ENCODE results near the gene APRT. TPM values are rescaled to one million over a fixed set of nuclear protein-coding genes. Genes with fewer than 3 reads are reported as not detected.

APRT gene
- polyA plus RNA-seq, 4 donors = 121 to 255 (median 222) TPM

DNA sequence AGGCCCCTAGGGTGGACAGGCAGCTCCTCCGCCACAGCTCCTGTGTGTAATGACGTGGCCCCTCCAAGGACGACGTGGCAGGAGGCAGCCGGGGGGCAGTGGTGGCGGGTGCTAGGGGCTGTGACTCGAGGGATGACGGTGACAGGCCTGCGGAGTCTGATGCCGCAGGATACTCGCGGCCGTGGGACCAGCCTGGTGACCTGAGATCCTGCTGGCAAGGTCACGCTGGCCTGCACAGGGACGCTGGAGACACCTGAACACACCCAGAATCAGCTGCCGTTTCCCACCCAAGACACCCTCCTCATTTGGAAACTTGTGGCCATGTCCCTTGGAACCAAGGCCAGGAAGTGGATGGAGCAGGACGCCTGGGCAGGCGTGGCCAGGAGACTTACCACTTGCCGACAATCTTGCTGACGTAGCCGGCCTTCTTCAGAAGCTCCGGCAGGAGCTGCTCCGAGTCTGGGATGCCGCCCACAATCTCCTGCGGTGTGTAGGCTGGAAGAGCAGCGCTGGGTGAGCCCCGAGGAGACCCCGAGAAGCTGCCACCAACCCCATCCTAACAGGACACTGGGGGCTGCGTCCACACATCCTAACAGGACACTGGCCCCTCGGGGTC, 29.0 kb upstream of the APRT start:
- Histone ChIP-seq H3K27ac (ENCODE audit: low read depth in 1 of 3, low read length in 2 of 3) (no peak overlapping the region), H3K27me3 (ENCODE audit: control insufficient read depth in 3 of 3, insufficient read depth in 3 of 3, low read length in 3 of 3) (no peaks in the 10 kb centered on the region), H3K9me3 (ENCODE audit: control insufficient read depth in 2 of 2, insufficient read depth in 1 of 2, low read depth in 1 of 2, low read length in 1 of 2) (no peaks in the 10 kb centered on the region), H3K36me3 (ENCODE audit: control insufficient read depth in 3 of 3, insufficient read depth in 2 of 3, low read depth in 1 of 3, low read length in 3 of 3) (peaks cover 3 to 65% (median 5%) of the 10 kb centered on the region in 3 donors), H3K4me1 (ENCODE audit: control insufficient read depth in 3 of 3, insufficient read depth in 2 of 3, low read depth in 1 of 3, low read length in 2 of 3) (no peaks in the 10 kb centered on the region), H3K4me3 (ENCODE audit: low read depth in 1 of 3, low read length in 3 of 3) (no peak overlapping the region)
- DNase-seq (no peak), FAIRE-seq (no peak)
- WGBS, 3 donors = 90 to 96% (median 95%) methylated on average over 28 to 30 of the region's 30 CpGs

DNA sequence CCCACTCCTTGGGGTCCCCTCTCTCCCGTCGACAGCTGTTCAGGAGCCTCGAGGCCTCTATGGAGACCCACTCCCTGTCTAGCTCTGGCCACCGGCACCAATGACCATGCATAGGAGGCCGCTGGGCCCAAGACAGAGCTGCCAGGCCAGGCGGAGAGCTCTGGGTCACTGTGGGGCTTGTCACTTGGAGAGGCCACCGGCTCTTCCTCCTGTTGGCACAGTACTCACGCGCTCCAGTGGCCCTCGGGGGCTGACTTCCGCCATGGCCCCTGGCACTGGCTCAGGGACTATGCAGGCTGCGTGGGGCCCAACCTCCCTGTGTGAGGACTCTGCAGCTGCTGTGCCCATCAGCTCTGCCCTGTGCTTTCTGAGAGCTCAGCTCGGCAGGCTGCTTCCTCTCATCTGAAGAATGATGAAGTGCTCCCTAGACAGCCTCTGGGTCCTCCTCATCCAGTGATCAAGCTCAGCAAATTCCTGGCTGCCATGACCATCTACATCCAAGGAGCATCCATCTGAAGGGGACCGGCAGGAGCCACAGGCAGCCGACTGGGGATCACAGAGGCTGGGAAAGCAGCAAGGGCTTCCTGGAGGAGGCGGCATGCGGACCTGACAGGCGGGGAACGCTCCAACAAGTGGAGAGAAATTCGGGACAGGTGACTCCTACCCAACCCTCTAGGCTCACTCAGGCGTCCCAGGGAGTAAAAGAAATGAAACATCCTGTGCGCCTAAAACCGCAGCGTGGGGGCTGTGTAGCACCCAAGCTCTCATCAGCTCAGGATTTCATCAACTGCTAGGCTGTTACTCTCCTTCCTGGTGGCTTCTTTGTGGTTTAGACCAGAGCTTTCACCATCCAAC, 28.2 kb upstream of the APRT start:
- no peak for FAIRE-seq
- H3K36me3 ChIP-seq (ENCODE audit: control insufficient read depth in 3 of 3, insufficient read depth in 2 of 3, low read depth in 1 of 3, low read length in 3 of 3) = peaks cover 3 to 70% (median 5%) of the 10 kb centered on the region in 3 donors
- no peaks in the 10 kb centered on the region for H3K27me3 ChIP-seq (ENCODE audit: control insufficient read depth in 3 of 3, insufficient read depth in 3 of 3, low read length in 3 of 3)
- H3K4me1 ChIP-seq (ENCODE audit: control insufficient read depth in 3 of 3, insufficient read depth in 2 of 3, low read depth in 1 of 3, low read length in 2 of 3) = no peaks in the 10 kb centered on the region
- H3K27ac ChIP-seq (ENCODE audit: low read depth in 1 of 3, low read length in 2 of 3) = no peak overlapping the region
- no peak overlapping the region for H3K4me3 ChIP-seq (ENCODE audit: low read depth in 1 of 3, low read length in 3 of 3)
- 92 to 97% (median 94%) methylated on average over 21 to 24 of the region's 24 CpGs for WGBS, 3 donors
- DNase-seq = no peak
- no peaks in the 10 kb centered on the region for H3K9me3 ChIP-seq (ENCODE audit: control insufficient read depth in 2 of 2, insufficient read depth in 1 of 2, low read depth in 1 of 2, low read length in 1 of 2)

DNA sequence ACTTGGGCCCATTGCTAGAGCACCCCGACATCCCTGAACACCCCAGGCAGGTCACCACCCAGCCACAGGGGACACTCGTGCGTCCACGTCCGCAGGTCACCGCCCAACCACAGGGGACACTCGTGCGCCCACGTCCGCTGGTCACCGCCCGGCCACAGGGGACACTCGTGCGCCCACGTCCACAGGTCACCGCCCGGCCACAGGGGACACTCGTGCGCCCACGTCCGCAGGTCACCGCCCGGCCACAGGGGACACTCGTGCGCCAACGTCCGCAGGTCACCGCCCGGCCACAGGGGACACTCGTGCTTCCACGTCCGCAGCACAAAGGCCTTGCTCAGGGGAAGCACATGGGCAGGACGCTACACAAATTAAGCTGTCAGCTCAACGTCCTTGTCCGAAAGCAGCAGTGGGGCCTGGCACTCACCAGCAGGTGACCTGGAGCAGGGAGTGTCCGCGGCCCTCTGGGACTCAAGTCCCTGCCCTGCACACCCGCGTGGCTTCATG, 27.4 kb upstream of the APRT start:
- Histone ChIP-seq H3K27ac (ENCODE audit: low read depth in 1 of 3, low read length in 2 of 3) (no peak overlapping the region), H3K36me3 (ENCODE audit: control insufficient read depth in 3 of 3, insufficient read depth in 2 of 3, low read depth in 1 of 3, low read length in 3 of 3) (peaks cover 3 to 77% (median 5%) of the 10 kb centered on the region in 3 donors), H3K4me1 (ENCODE audit: control insufficient read depth in 3 of 3, insufficient read depth in 2 of 3, low read depth in 1 of 3, low read length in 2 of 3) (no peaks in the 10 kb centered on the region), H3K27me3 (ENCODE audit: control insufficient read depth in 3 of 3, insufficient read depth in 3 of 3, low read length in 3 of 3) (no peaks in the 10 kb centered on the region), H3K9me3 (ENCODE audit: control insufficient read depth in 2 of 2, insufficient read depth in 1 of 2, low read depth in 1 of 2, low read length in 1 of 2) (no peaks in the 10 kb centered on the region), H3K4me3 (ENCODE audit: low read depth in 1 of 3, low read length in 3 of 3) (no peak overlapping the region)
- FAIRE-seq (no peak), DNase-seq (no peak)
- WGBS, 3 donors = 90 to 94% (median 91%) methylated on average over 39 of the region's 39 CpGs

DNA sequence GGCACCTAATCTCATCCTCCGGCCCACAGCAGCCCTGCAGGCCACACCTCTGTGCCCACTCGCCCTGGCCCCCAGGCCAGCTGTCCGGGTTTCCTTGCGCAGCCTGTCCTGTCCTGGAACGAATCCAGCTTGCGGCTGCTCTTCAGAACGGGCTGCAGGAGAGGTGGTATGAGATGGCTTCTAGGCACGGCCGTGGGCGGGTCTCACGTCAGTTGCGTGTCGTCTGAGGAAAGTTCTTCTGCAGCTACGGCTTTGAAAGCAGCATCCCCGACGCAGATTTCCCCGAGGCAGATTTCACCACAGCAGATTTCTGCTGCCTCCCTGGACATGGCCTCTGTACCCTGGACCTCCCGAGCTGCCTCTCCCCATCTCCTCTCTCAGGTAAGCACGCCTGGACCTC, 26.8 kb upstream of the APRT start:
- no peaks in the 10 kb centered on the region for H3K4me1 ChIP-seq (ENCODE audit: control insufficient read depth in 3 of 3, insufficient read depth in 2 of 3, low read depth in 1 of 3, low read length in 2 of 3)
- DNase-seq (no peak), FAIRE-seq (no peak)
- peaks cover 3 to 79% (median 5%) of the 10 kb centered on the region in 3 donors for H3K36me3 ChIP-seq (ENCODE audit: control insufficient read depth in 3 of 3, insufficient read depth in 2 of 3, low read depth in 1 of 3, low read length in 3 of 3)
- no peak overlapping the region for H3K4me3 ChIP-seq (ENCODE audit: low read depth in 1 of 3, low read length in 3 of 3)
- H3K9me3 ChIP-seq (ENCODE audit: control insufficient read depth in 2 of 2, insufficient read depth in 1 of 2, low read depth in 1 of 2, low read length in 1 of 2) = no peaks in the 10 kb centered on the region
- no peaks in the 10 kb centered on the region for H3K27me3 ChIP-seq (ENCODE audit: control insufficient read depth in 3 of 3, insufficient read depth in 3 of 3, low read length in 3 of 3)
- no peak overlapping the region for H3K27ac ChIP-seq (ENCODE audit: low read depth in 1 of 3, low read length in 2 of 3)
- 90 to 91% (median 91%) methylated on average over 19 of the region's 19 CpGs for WGBS, 3 donors

DNA sequence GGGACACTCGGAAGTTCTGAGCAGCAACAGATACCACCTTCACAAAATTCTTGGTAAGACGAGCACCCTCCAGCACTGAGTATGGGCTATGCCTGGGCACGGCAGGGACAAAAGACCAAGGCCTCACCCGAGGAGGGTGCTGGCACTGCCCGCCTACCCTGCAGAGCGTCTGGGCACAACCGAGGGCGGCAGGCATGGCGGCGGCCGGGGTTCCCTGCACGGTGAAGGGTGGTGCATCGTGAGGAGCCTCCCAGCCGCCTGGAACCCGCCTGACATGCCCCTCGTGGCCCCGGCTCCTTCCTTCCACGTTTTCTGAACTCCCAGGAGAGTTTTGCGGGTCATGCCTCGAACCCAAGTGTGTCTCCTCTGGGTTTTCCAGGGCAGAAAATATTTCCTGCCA, 26.1 kb upstream of the APRT start:
- Histone ChIP-seq H3K36me3 (ENCODE audit: control insufficient read depth in 3 of 3, insufficient read depth in 2 of 3, low read depth in 1 of 3, low read length in 3 of 3) (peaks cover 3 to 74% (median 5%) of the 10 kb centered on the region in 3 donors), H3K9me3 (ENCODE audit: control insufficient read depth in 2 of 2, insufficient read depth in 1 of 2, low read depth in 1 of 2, low read length in 1 of 2) (no peaks in the 10 kb centered on the region), H3K4me3 (ENCODE audit: low read depth in 1 of 3, low read length in 3 of 3) (no peak overlapping the region), H3K27ac (ENCODE audit: low read depth in 1 of 3, low read length in 2 of 3) (no peak overlapping the region), H3K4me1 (ENCODE audit: control insufficient read depth in 3 of 3, insufficient read depth in 2 of 3, low read depth in 1 of 3, low read length in 2 of 3) (no peaks in the 10 kb centered on the region), H3K27me3 (ENCODE audit: control insufficient read depth in 3 of 3, insufficient read depth in 3 of 3, low read length in 3 of 3) (no peaks in the 10 kb centered on the region)
- FAIRE-seq = no peak
- DNase-seq = no peak
- WGBS, 3 donors = 86 to 93% (median 91%) methylated on average over 20 of the region's 20 CpGs

DNA sequence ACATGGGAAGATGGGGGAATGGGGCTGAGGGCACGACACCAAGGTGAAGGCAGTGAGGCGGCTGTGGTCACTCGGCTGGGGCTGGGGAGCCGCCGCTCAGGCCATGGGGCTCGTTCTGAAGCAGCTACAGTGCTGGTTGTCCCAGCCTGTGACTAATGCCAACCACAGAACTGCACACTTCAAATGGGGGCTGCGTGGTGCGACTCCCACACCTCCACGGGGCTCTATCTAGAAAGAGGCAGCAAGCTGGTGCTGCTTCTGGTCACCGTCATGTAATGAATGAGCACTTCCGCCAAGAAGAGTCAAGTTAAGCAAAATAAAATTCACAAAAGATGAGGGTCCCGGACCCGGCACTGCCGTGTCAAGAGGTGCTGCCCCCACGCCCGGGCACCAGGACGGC, 25.1 kb upstream of the APRT start:
- no peak for FAIRE-seq
- WGBS, 3 donors = 87 to 91% (median 90%) methylated on average over 17 of the region's 17 CpGs

DNA sequence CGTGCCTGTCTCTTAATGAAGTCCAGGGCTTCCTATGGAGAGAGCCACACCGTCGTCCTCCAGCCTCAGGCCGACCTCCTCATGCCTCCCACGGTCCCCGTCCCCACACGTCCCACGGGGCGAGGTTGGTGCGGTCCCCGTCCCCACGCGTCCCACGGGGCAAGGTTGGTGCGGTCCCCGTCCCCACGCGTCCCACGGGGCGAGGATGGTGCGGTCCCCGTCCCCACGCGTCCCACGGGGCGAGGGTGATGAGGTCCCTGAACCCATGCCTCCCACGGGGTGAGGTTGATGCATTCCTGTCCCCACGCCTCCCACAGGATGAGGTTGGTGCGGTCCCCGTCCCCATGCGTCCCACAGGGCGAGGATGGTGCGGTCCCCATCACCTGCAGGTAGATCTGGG, 24.1 kb upstream of the APRT start:
- no peak overlapping the region for H3K4me3 ChIP-seq (ENCODE audit: low read depth in 1 of 3, low read length in 3 of 3)
- H3K9me3 ChIP-seq (ENCODE audit: control insufficient read depth in 2 of 2, insufficient read depth in 1 of 2, low read depth in 1 of 2, low read length in 1 of 2) = no peaks in the 10 kb centered on the region
- no peaks in the 10 kb centered on the region for H3K4me1 ChIP-seq (ENCODE audit: control insufficient read depth in 3 of 3, insufficient read depth in 2 of 3, low read depth in 1 of 3, low read length in 2 of 3)
- FAIRE-seq (no peak), DNase-seq (no peak)
- WGBS, 3 donors = 89 to 93% (median 91%) methylated on average over 30 to 33 of the region's 33 CpGs
- no peaks in the 10 kb centered on the region for H3K27me3 ChIP-seq (ENCODE audit: control insufficient read depth in 3 of 3, insufficient read depth in 3 of 3, low read length in 3 of 3)
- H3K36me3 ChIP-seq (ENCODE audit: control insufficient read depth in 3 of 3, insufficient read depth in 2 of 3, low read depth in 1 of 3, low read length in 3 of 3) = peaks cover 0 to 56% (median 5%) of the 10 kb centered on the region in 3 donors
- H3K27ac ChIP-seq (ENCODE audit: low read depth in 1 of 3, low read length in 2 of 3) = peak overlapping the region in 1 of 3 donors; percentile 32

More for the DNA sequence above, 25.1 kb upstream of the APRT start:
- no peak for DNase-seq
- no peak overlapping the region for H3K4me3 ChIP-seq (ENCODE audit: low read depth in 1 of 3, low read length in 3 of 3)
- no peaks in the 10 kb centered on the region for H3K4me1 ChIP-seq (ENCODE audit: control insufficient read depth in 3 of 3, insufficient read depth in 2 of 3, low read depth in 1 of 3, low read length in 2 of 3)
- no peaks in the 10 kb centered on the region for H3K27me3 ChIP-seq (ENCODE audit: control insufficient read depth in 3 of 3, insufficient read depth in 3 of 3, low read length in 3 of 3)
- no peaks in the 10 kb centered on the region for H3K9me3 ChIP-seq (ENCODE audit: control insufficient read depth in 2 of 2, insufficient read depth in 1 of 2, low read depth in 1 of 2, low read length in 1 of 2)
- H3K27ac ChIP-seq (ENCODE audit: low read depth in 1 of 3, low read length in 2 of 3) = no peak overlapping the region
- H3K36me3 ChIP-seq (ENCODE audit: control insufficient read depth in 3 of 3, insufficient read depth in 2 of 3, low read depth in 1 of 3, low read length in 3 of 3) = peaks cover 0 to 64% (median 5%) of the 10 kb centered on the region in 3 donors

DNA sequence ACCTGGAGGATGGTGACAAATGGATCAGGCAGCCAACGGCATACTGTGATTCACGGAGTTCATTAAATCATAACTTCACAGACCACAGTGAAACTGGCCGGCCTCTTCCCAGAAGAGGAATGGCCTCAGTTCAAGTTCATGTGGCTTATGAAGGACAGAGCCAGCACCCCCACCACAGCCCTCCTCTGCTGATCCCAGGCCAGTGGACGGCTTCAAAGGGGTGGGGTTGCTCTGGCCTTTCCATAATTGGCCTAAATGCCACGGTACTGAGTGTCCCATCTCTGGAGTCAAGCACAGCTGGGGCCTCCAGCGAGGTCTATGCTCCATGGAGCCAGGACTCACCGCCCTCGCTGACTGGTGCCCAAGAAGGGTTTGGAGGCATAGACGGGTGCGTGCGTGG, 23.7 kb upstream of the APRT start:
- Histone ChIP-seq H3K36me3 (ENCODE audit: control insufficient read depth in 3 of 3, insufficient read depth in 2 of 3, low read depth in 1 of 3, low read length in 3 of 3) (peaks cover 0 to 53% (median 5%) of the 10 kb centered on the region in 3 donors), H3K27ac (ENCODE audit: low read depth in 1 of 3, low read length in 2 of 3) (peak overlapping the region in 1 of 3 donors; percentile 43), H3K9me3 (ENCODE audit: control insufficient read depth in 2 of 2, insufficient read depth in 1 of 2, low read depth in 1 of 2, low read length in 1 of 2) (no peaks in the 10 kb centered on the region), H3K4me3 (ENCODE audit: low read depth in 1 of 3, low read length in 3 of 3) (no peak overlapping the region), H3K27me3 (ENCODE audit: control insufficient read depth in 3 of 3, insufficient read depth in 3 of 3, low read length in 3 of 3) (no peaks in the 10 kb centered on the region), H3K4me1 (ENCODE audit: control insufficient read depth in 3 of 3, insufficient read depth in 2 of 3, low read depth in 1 of 3, low read length in 2 of 3) (no peaks in the 10 kb centered on the region)
- DNase-seq (no peak), FAIRE-seq (no peak)
- 73 to 89% (median 85%) methylated on average over 11 of the region's 11 CpGs for WGBS, 3 donors

All from small intestine (tissue), 7 donors.